SK-N-SH treated with all-trans-retinoic acid at 6 μM for 48 hours (cell line): ENCODE data around the gene CENPQ.

Experiments used
- ARNTL ChIP-seq: fragments of 450-650 bp; formaldehyde crosslinking; IDR thresholded peaks from 2 replicates; pipeline ENCODE4 v1.5.0; 2020; ENCODE audit warnings: low read depth, mild to moderate bottlenecking, moderate library complexity, borderline replicate concordance
- ZFP3 ChIP-seq: fragments of 250-450 bp; sonication (Bioruptor Pico); IDR thresholded peaks from 2 replicates; pipeline ENCODE4 v1.5.0; 2020; ENCODE audit warnings: mild to moderate bottlenecking, moderate library complexity
- ZNF8 ChIP-seq: fragments of 450-650 bp; formaldehyde crosslinking; IDR thresholded peaks from 2 replicates; pipeline ENCODE4 v1.5.0; 2020; ENCODE audit warnings: mild to moderate bottlenecking, moderate library complexity
- TF ChIP-seq, protein P1 (sequence below): fragments of 250-450 bp; sonication (Bioruptor Pico); IDR thresholded peaks from 2 replicates; pipeline ENCODE4 v1.8.0; 2021; ENCODE audit warnings: low read depth, mild to moderate bottlenecking, moderate library complexity, borderline replicate concordance
- TF ChIP-seq, protein P2 (sequence below): fragments of 250-450 bp; sonication (Bioruptor Pico); IDR thresholded peaks from 2 replicates; pipeline ENCODE4 v1.8.0; 2020; ENCODE audit warnings: mild to moderate bottlenecking, moderate library complexity, borderline replicate concordance
- TF ChIP-seq, protein P3 (sequence below): fragments of 250-450 bp; sonication (Bioruptor Pico); IDR thresholded peaks from 2 replicates; pipeline ENCODE4 v1.5.1; 2021; ENCODE audit warnings: mild to moderate bottlenecking, moderate library complexity

DNA sequence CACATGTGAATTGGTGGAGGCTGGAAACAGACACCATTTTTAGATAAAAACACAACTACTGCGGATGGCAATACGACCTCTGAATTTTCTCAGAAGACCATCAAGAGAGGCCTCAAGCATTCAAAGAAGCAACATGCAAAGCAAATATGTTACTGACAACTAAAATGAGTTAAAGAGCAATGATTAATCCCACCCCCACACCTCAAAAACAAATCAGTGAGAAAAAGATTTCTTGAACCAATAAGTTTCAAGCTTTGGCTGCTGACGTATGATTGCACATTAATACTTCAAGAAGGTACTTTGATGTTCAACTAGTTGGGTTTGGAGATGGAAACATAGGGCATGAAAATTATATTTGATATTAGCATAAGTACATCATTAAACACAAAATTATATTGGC, 1.1 kb upstream of the CENPQ start:
- TF ChIP-seq ZFP3 (CRISPR knock-in tag) (no peak), ZNF8 (CRISPR knock-in tag) (no peak), ARNTL (no peak)
- TF ChIP-seq, protein P1, sequence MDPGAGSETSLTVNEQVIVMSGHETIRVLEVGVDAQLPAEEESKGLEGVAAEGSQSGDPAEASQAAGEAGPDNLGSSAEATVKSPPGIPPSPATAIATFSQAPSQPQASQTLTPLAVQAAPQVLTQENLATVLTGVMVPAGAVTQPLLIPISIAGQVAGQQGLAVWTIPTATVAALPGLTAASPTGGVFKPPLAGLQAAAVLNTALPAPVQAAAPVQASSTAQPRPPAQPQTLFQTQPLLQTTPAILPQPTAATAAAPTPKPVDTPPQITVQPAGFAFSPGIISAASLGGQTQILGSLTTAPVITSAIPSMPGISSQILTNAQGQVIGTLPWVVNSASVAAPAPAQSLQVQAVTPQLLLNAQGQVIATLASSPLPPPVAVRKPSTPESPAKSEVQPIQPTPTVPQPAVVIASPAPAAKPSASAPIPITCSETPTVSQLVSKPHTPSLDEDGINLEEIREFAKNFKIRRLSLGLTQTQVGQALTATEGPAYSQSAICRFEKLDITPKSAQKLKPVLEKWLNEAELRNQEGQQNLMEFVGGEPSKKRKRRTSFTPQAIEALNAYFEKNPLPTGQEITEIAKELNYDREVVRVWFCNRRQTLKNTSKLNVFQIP: no peak
- TF ChIP-seq, protein P2, sequence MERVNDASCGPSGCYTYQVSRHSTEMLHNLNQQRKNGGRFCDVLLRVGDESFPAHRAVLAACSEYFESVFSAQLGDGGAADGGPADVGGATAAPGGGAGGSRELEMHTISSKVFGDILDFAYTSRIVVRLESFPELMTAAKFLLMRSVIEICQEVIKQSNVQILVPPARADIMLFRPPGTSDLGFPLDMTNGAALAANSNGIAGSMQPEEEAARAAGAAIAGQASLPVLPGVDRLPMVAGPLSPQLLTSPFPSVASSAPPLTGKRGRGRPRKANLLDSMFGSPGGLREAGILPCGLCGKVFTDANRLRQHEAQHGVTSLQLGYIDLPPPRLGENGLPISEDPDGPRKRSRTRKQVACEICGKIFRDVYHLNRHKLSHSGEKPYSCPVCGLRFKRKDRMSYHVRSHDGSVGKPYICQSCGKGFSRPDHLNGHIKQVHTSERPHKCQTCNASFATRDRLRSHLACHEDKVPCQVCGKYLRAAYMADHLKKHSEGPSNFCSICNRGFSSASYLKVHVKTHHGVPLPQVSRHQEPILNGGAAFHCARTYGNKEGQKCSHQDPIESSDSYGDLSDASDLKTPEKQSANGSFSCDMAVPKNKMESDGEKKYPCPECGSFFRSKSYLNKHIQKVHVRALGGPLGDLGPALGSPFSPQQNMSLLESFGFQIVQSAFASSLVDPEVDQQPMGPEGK (CRISPR knock-in tag): no peak
- TF ChIP-seq, protein P3, sequence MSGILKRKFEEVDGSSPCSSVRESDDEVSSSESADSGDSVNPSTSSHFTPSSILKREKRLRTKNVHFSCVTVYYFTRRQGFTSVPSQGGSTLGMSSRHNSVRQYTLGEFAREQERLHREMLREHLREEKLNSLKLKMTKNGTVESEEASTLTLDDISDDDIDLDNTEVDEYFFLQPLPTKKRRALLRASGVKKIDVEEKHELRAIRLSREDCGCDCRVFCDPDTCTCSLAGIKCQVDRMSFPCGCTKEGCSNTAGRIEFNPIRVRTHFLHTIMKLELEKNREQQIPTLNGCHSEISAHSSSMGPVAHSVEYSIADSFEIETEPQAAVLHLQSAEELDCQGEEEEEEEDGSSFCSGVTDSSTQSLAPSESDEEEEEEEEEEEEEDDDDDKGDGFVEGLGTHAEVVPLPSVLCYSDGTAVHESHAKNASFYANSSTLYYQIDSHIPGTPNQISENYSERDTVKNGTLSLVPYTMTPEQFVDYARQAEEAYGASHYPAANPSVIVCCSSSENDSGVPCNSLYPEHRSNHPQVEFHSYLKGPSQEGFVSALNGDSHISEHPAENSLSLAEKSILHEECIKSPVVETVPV (CRISPR knock-in tag): no peak
